RWPE2 (cell line): ENCODE data around the gene GFY.

Source experiments
- ATAC-seq: fragments of 200-7000 bp; cut with Tn5 transposase; 3 replicates; pipeline ENCODE4 v1.9.1; 2021; ENCODE audit warnings: low read depth
- DNase-seq: peaks from one replicate; pipeline ENCODE4 v3.0.0-alpha.2; 2020; ENCODE audit warnings: low spot score
- H3K27ac ChIP-seq: fragments of 450-650 bp; 2 replicates; pipeline ENCODE4 v1.5.1; 2017; ENCODE audit warnings: mild to moderate bottlenecking; ENCODE audit not compliant: poor library complexity, severe bottlenecking
- H3K27me3 ChIP-seq: fragments of 250-450 bp; sonication (Bioruptor Pico); 2 replicates; pipeline ENCODE4 v1.5.1; 2021; ENCODE audit warnings: mild to moderate bottlenecking, moderate library complexity; ENCODE audit not compliant: insufficient read depth, poor library complexity, severe bottlenecking
- H3K36me3 ChIP-seq: fragments of 250-450 bp; sonication (Bioruptor Pico); 2 replicates; pipeline ENCODE4 v1.5.1; 2020; ENCODE audit warnings: low read depth, mild to moderate bottlenecking, moderate library complexity
- H3K4me1 ChIP-seq: fragments of 250-450 bp; sonication (Bioruptor Pico); 2 replicates; pipeline ENCODE4 v1.5.1; 2021; ENCODE audit warnings: mild to moderate bottlenecking, moderate library complexity; ENCODE audit not compliant: insufficient read depth, poor library complexity, severe bottlenecking
- H3K4me3 ChIP-seq: fragments of 250-450 bp; sonication (Bioruptor Pico); 2 replicates; pipeline ENCODE4 v1.5.1; 2021; ENCODE audit warnings: mild to moderate bottlenecking, moderate library complexity; ENCODE audit not compliant: severe bottlenecking
- H3K9me3 ChIP-seq: fragments of 250-450 bp; sonication (Bioruptor Pico); 2 replicates; pipeline ENCODE4 v1.5.1; 2021; ENCODE audit warnings: mild to moderate bottlenecking, moderate library complexity; ENCODE audit not compliant: severe bottlenecking
- TF ChIP-seq, protein P1 (sequence below): fragments of 450-650 bp; IDR thresholded peaks from one replicate; pipeline ENCODE4 v1.5.1; 2017; ENCODE audit warnings: mild to moderate bottlenecking, moderate library complexity; ENCODE audit not compliant: poor library complexity, severe bottlenecking

GFY gene

GRCh38 chr19:49422407-49423070 lies 2.6 kb upstream of the GFY start:
- DNase-seq: no peak
- H3K27ac ChIP-seq: no peak overlapping the region

DNA sequence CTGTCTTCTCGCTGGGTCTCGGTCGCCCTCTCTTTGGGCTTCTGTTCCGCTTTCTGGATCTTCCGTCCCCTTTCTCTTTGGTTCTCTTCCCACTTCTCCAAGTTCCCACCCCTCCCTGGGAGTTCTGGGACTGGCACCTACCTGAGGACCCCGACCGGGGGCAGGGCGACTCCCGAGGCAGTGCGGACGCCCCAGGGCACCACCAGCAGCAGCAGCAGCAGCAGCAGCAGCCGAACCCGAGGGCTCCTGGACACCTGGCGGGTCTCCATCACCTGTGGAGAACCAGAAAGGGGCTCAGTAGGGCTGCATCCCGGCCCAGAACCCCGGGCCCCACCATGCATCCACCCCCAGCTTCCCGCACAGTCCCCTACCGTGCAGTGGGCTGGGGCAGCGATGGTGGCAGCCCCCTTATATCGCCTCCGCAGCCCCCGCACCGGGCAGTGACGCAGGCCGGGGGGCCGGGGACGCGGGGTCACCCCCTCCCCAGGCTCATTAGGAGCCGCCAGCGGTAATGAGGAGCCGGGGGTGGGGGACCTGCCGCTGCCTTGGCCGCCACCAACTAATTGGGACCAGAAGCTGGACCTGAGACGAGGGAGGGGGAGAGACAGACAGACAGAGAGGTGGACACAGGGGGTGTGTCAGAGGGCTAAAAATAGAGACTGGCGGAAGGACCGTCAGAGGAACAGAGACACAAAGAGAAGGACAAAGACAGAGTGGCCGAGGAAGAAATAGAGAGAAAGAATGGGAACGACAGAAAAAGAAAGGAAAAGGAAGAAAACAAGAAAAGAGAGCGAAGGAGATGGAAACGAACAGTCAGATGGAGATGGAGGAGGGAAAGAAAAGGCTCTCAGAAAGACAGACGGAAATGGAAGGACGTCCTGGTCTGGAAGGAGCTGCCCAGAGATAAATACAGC lies 1.9 kb upstream of the GFY start, which contains the start of gene PTH2:
PTH2 (minus strand) TSS at position 371 of the 914 bp plus-strand sequence; CDS start at position 269, 102 bp downstream.
- H3K4me3 ChIP-seq: no peak within 1 kb of the TSS
- TF ChIP-seq, protein P1, sequence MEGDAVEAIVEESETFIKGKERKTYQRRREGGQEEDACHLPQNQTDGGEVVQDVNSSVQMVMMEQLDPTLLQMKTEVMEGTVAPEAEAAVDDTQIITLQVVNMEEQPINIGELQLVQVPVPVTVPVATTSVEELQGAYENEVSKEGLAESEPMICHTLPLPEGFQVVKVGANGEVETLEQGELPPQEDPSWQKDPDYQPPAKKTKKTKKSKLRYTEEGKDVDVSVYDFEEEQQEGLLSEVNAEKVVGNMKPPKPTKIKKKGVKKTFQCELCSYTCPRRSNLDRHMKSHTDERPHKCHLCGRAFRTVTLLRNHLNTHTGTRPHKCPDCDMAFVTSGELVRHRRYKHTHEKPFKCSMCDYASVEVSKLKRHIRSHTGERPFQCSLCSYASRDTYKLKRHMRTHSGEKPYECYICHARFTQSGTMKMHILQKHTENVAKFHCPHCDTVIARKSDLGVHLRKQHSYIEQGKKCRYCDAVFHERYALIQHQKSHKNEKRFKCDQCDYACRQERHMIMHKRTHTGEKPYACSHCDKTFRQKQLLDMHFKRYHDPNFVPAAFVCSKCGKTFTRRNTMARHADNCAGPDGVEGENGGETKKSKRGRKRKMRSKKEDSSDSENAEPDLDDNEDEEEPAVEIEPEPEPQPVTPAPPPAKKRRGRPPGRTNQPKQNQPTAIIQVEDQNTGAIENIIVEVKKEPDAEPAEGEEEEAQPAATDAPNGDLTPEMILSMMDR: no peak
- no peaks in the 10 kb centered on the region for H3K9me3 ChIP-seq
- H3K27ac ChIP-seq: no peak within 1 kb of the TSS
- H3K36me3 ChIP-seq: no peaks in the 10 kb centered on the region
- peaks cover 96% of the 10 kb centered on the region for H3K27me3 ChIP-seq
- no peaks in the 10 kb centered on the region for H3K4me1 ChIP-seq
- ATAC-seq (no peak), DNase-seq (peak; percentile 34)

More at GRCh38 chr19:49422407-49423070, 2.6 kb upstream of the GFY start:
- Histone ChIP-seq H3K4me3 (no peak overlapping the region), H3K4me1 (no peaks in the 10 kb centered on the region), H3K36me3 (no peaks in the 10 kb centered on the region), H3K27me3 (peaks cover 94% of the 10 kb centered on the region), H3K9me3 (no peaks in the 10 kb centered on the region)
- ATAC-seq: no peak
- TF ChIP-seq, protein P1: peak; percentile 25

GRCh38 chr19:49423985-49424303 lies 1.2 kb upstream of the GFY start:
- H3K4me3 ChIP-seq: no peak overlapping the region
- TF ChIP-seq, protein P1: no peak
- H3K4me1 ChIP-seq: no peaks in the 10 kb centered on the region
- peaks cover 96% of the 10 kb centered on the region for H3K27me3 ChIP-seq
- no peak overlapping the region for H3K27ac ChIP-seq
- ATAC-seq (no peak), DNase-seq (no peak)
- no peaks in the 10 kb centered on the region for H3K36me3 ChIP-seq
- H3K9me3 ChIP-seq: no peaks in the 10 kb centered on the region

- ATAC-seq: peak; percentile 28; the same call in 2 of the 3 replicates
- peaks cover 92% of the 10 kb centered on the region for H3K27me3 ChIP-seq
- H3K9me3 ChIP-seq: no peaks in the 10 kb centered on the region
- no peak overlapping the region for H3K4me3 ChIP-seq
- TF ChIP-seq, protein P1: no peak
- H3K4me1 ChIP-seq: no peaks in the 10 kb centered on the region
- H3K27ac ChIP-seq: no peak overlapping the region
- no peak for DNase-seq
- H3K36me3 ChIP-seq: no peaks in the 10 kb centered on the region
These were observed 869 bp downstream of the GFY start for GRCh38 chr19:49425922-49426592.
